GM12891 (cell line): ENCODE measurements around the gene PCBP2.

Source experiments
- PAX5 ChIP-seq: IDR thresholded peaks from 2 replicates; pipeline ENCODE4 v1.6.1; 2011; ENCODE audit warnings: low read length, moderate library complexity, mild to moderate bottlenecking; ENCODE audit not compliant: insufficient read depth, severe bottlenecking
- POLR2A ChIP-seq: IDR thresholded peaks from 2 replicates; pipeline ENCODE4 v1.6.1; 2011; ENCODE audit warnings: low read depth, low read length, control low read depth
- POLR2AphosphoS5 ChIP-seq: IDR thresholded peaks from 2 replicates; pipeline ENCODE4 v1.6.1; 2011; ENCODE audit warnings: low read depth, low read length, control low read depth
- SPI1 ChIP-seq: IDR thresholded peaks from 2 replicates; pipeline ENCODE4 v1.6.1; 2011; ENCODE audit warnings: low read depth, low read length, control low read depth
- TAF1 ChIP-seq: IDR thresholded peaks from 2 replicates; pipeline ENCODE4 v1.6.1; 2011; ENCODE audit warnings: low read depth, low read length, control low read depth

DNA sequence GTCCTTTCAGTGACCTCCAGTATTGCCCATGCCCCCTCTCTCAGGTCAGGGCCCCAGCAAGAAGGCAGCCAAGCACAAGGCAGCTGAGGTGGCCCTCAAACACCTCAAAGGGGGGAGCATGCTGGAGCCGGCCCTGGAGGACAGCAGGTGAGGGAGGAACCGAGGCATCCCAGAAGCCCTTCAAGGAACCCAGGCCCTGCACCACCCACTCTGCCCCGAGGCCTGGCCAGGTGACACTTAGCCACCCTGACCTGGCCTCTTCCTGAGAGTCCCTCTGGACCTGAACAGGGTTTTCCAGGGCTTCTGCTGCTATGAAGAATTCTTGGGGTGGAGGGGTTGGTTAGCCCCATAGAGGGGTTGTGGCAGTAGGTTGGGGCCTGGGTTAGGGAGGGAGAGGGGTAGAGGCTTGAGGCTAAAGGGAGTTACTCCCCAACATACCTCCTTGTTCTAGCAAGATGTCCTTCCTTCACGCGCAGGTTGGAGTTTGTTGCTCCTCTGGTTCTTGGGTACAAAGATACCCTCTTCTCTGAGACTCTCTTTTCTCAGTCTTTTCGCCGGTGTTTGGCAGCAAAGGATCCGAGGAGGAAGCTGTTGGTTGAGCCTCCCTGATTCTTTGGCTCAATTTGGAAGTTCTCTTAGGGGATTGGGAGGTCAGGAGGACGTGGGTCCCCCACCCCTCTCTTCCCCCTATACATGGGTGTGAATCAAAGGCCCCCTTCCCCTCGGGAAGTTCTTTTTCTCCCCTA lies 51.3 kb downstream of the PCBP2 start:
- TF ChIP-seq POLR2A (no peak), POLR2AphosphoS5 (no peak), TAF1 (no peak), PAX5 (no peak), SPI1 (no peak)
